Ovary (tissue), 3 donors: ENCODE results near the gene SLC39A11.

ENCODE experiments used
- CTCF ChIP-seq, 3 donors: fragments of 450-650 bp in 2 of 3; fragments of 200-600 bp in 1 of 3; IDR thresholded peaks; one replicate each; pipeline versions ENCODE4 v1.5.1 to v1.8.0; 2016 to 2022; ENCODE audit warnings: antibody characterized with exemption in 3 of 3, mild to moderate bottlenecking in 1 of 3
- EP300 ChIP-seq: sonication (generic); formaldehyde crosslinking; IDR thresholded peaks from one replicate; pipeline ENCODE4 v1.6.1; 2017; ENCODE audit warnings: antibody characterized with exemption
- POLR2A ChIP-seq: fragments of 450-650 bp; IDR thresholded peaks from one replicate; pipeline ENCODE4 v1.6.1; 2017; ENCODE audit warnings: antibody characterized with exemption, mild to moderate bottlenecking, moderate library complexity
- donor health status: DM: no; HTN: no; CAD: no.

- no peak for TF ChIP-seq CTCF (IDR thresholded peaks at IDR 0.05)
- TF ChIP-seq EP300: no peak
- TF ChIP-seq POLR2A: no peak
These were observed 160.9 kb downstream of the SLC39A11 start for GRCh38 chr17:72931635-72932034.
